Epithelial cell of alveolus of lung (primary cell): ENCODE results near the gene FSTL1. TPM values are rescaled to one million over a fixed set of nuclear protein-coding genes. Genes with fewer than 3 reads are reported as not detected.

Source experiments
- total RNA-seq: library from RNA; depleted of rRNA; stranded (reverse); fragments of >200 nt; gene quantifications from 2 replicates; pipeline ENCODE4 v1.2.1, GENCODE V29; 2015

Gene FSTL1, protein sequence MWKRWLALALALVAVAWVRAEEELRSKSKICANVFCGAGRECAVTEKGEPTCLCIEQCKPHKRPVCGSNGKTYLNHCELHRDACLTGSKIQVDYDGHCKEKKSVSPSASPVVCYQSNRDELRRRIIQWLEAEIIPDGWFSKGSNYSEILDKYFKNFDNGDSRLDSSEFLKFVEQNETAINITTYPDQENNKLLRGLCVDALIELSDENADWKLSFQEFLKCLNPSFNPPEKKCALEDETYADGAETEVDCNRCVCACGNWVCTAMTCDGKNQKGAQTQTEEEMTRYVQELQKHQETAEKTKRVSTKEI
- 376 and 500 TPM in 2 replicates for total RNA-seq

GRCh38 chr3:120450600-120451271 lies at the start of gene FSTL1:
FSTL1 (minus strand) TSS chr3:120450992; CDS start chr3:120450746, 246 bp downstream.

DNA sequence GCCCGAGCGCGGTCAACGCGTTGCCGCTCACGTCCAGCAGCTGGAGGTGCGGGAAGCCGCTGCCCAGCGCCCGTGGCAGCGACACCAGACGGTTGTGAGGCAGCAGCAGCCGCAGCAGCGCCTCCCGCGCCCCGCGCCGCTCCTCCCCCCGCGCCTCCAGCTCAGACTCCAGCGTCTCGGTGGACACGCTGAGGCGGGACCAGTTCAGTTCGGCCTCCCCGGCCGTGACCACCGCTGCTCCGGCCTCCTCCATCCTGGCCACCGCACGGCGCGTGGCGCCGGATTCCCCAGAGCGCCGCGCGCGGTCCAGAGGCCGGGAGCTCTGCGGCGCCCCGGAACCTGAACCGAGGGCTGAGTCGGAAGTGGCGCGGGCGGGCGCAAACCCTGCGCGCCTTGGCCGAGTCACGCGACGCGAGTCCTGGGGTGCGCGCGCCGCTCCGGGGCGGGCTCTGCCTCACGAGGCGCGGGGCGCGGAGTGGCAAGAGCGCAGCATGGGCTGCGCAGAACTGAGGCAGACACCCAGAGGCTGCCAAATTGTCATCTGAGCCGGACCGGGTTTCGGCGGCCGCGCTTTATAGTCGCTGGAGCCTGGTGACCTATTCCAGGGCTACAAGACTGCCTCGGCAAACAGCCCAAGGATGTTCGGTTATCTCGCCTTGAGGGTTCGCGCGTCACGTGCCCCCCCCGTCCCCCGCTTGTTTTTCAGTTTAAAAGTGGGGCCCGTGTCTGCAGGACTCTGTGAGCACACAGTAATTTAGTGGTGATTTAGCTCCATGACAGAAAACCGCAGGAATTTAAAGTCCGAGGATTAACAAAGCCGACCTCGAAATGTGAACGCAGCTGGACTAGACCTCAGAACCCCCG lies 101.6 kb downstream of the FSTL1 start, which contains the start of gene LRRC58:
Gene LRRC58 (minus strand): TSS at position 364 of the 864 bp plus-strand sequence. CDS start 111 bp downstream, at position 253.

Other genes with a start within 250 kb of the FSTL1 start
- 0.78 and 1.0 TPM in 2 replicates for gene GPR156, start 165.8 kb downstream of the FSTL1 start, total RNA-seq
- gene LRRC58, start 101.6 kb downstream of the FSTL1 start, total RNA-seq: 19.3 and 33.9 TPM in 2 replicates
- 112 and 146 TPM in 2 replicates for gene NDUFB4, start 145.3 kb upstream of the FSTL1 start, total RNA-seq
- 0.13 TPM in 1 of 2 replicates, not detected in the other for gene HGD, start 231.2 kb upstream of the FSTL1 start, total RNA-seq